Astrocyte (in vitro differentiated cells and primary cell): ENCODE measurements around the gene TRIL. TPM values are rescaled to one million over a fixed set of nuclear protein-coding genes. Genes with fewer than 3 reads are reported as not detected.

Experiments used
- DNase-seq: peaks from one replicate; pipeline ENCODE4 v3.0.0-alpha.2; 2010; ENCODE audit warnings: low read depth
- FAIRE-seq: peaks from 2 replicates; lab custom pipeline; 2011; peaks lifted over from hg19 to GRCh38; lab: Jason Lieb, UNC
- H2AFZ ChIP-seq: 2 replicates; pipeline ENCODE4 v1.6.0; 2012; ENCODE audit warnings: low read depth, low read length, inconsistent platforms
- H3K27ac ChIP-seq: 2 replicates; pipeline ENCODE4 v1.5.1; 2011; ENCODE audit warnings: low read depth, low read length, inconsistent platforms
- H3K27me3 ChIP-seq: 2 replicates; pipeline ENCODE4 v1.6.0; 2011; ENCODE audit warnings: low read length, inconsistent platforms; ENCODE audit not compliant: insufficient read depth
- H3K36me3 ChIP-seq: 2 replicates; pipeline ENCODE4 v1.5.1; 2011; ENCODE audit warnings: low read length, inconsistent platforms; ENCODE audit not compliant: insufficient read depth
- H3K4me1 ChIP-seq: 2 replicates; pipeline ENCODE4 v1.5.1; 2011; ENCODE audit warnings: low read length, inconsistent platforms; ENCODE audit not compliant: insufficient read depth
- H3K4me2 ChIP-seq: 2 replicates; pipeline ENCODE4 v1.6.0; 2012; ENCODE audit warnings: low read length, inconsistent platforms
- H3K4me3 ChIP-seq: 2 replicates; pipeline ENCODE4 v1.5.1; 2011; ENCODE audit warnings: low read depth, mild to moderate bottlenecking, low read length, inconsistent platforms; ENCODE audit not compliant: insufficient read depth
- H3K79me2 ChIP-seq: 2 replicates; pipeline ENCODE4 v1.6.0; 2012; ENCODE audit warnings: mild to moderate bottlenecking, low read length, inconsistent platforms; ENCODE audit not compliant: insufficient read depth
- H3K9ac ChIP-seq: 2 replicates; pipeline ENCODE4 v1.6.0; 2012; ENCODE audit warnings: mild to moderate bottlenecking, low read length, inconsistent platforms
- H3K9me3 ChIP-seq: 2 replicates; pipeline ENCODE4 v1.5.1; 2012; ENCODE audit warnings: low read depth, mild to moderate bottlenecking, low read length, inconsistent platforms; ENCODE audit not compliant: insufficient read depth
- H4K20me1 ChIP-seq: 2 replicates; pipeline ENCODE4 v1.6.0; 2012; ENCODE audit warnings: low read length, inconsistent platforms; ENCODE audit not compliant: insufficient read depth
- H3K27ac Mint-ChIP-seq: one replicate; pipeline ENCODE4 v1.8.0; 2021; ENCODE audit warnings: mild to moderate bottlenecking, mixed read lengths; ENCODE audit not compliant: unreplicated experiment
- H3K27me3 Mint-ChIP-seq: one replicate; pipeline ENCODE4 v1.8.0; 2021; ENCODE audit warnings: low read depth, mixed read lengths; ENCODE audit not compliant: unreplicated experiment
- H3K36me3 Mint-ChIP-seq: one replicate; pipeline ENCODE4 v1.8.0; 2021; ENCODE audit warnings: low read depth, mixed read lengths; ENCODE audit not compliant: unreplicated experiment
- H3K4me1 Mint-ChIP-seq: one replicate; pipeline ENCODE4 v1.8.0; 2021; ENCODE audit warnings: low read depth, mixed read lengths; ENCODE audit not compliant: unreplicated experiment
- H3K4me3 Mint-ChIP-seq: one replicate; pipeline ENCODE4 v1.8.0; 2021; ENCODE audit warnings: mild to moderate bottlenecking, moderate library complexity, mixed read lengths; ENCODE audit not compliant: unreplicated experiment
- H3K9me3 Mint-ChIP-seq: one replicate; pipeline ENCODE4 v1.8.0; 2021; ENCODE audit warnings: mild to moderate bottlenecking, mixed read lengths; ENCODE audit not compliant: unreplicated experiment
- CTCF ChIP-seq: IDR thresholded peaks from 2 replicates; pipeline ENCODE4 v1.5.1; 2011; ENCODE audit warnings: low read depth, mild to moderate bottlenecking, inconsistent platforms, low read length, moderate library complexity; ENCODE audit not compliant: insufficient read depth
- EZH2 ChIP-seq: IDR thresholded peaks from 2 replicates; pipeline ENCODE4 v1.6.1; 2012; ENCODE audit warnings: mild to moderate bottlenecking, low read length, inconsistent platforms; ENCODE audit not compliant: insufficient read depth
- total RNA-seq: library from RNA; stranded (reverse); gene quantifications from 2 replicates; pipeline ENCODE4 v1.2.1, GENCODE V29; 2021

The TRIL gene
- total RNA-seq, 1 donor from 2014 or later: 0.45 TPM

- Mint-ChIP-seq H3K27me3 (no peaks in the 10 kb centered on the region), H3K9me3 (peaks cover 10% of the 10 kb centered on the region), H3K27ac (peak overlapping the region; percentile 92), H3K4me1 (peaks cover 21% of the 10 kb centered on the region), H3K4me3 (peak overlapping the region; percentile 34), H3K36me3 (peaks cover 3% of the 10 kb centered on the region)
- Histone ChIP-seq H4K20me1 (no peaks in the 10 kb centered on the region), H3K27ac (peak overlapping the region; percentile 4), H3K27me3 (no peaks in the 10 kb centered on the region), H3K79me2 (no peaks in the 10 kb centered on the region), H2AFZ (no peak overlapping the region), H3K36me3 (no peaks in the 10 kb centered on the region), H3K4me1 (peaks cover 9% of the 10 kb centered on the region), H3K9ac (no peak overlapping the region), H3K4me2 (no peak overlapping the region), H3K9me3 (no peaks in the 10 kb centered on the region), H3K4me3 (no peak overlapping the region)
- FAIRE-seq (no peak), DNase-seq (no peak)
- TF ChIP-seq CTCF: no peak
- TF ChIP-seq EZH2: no peak
Observed at GRCh38 chr7:28984217-28984616, 26.1 kb upstream of the TRIL start.

- Histone ChIP-seq H3K79me2 (no peaks in the 10 kb centered on the region), H2AFZ (no peak overlapping the region), H3K27me3 (no peaks in the 10 kb centered on the region), H3K9ac (no peak overlapping the region), H3K4me1 (peaks cover 5% of the 10 kb centered on the region), H4K20me1 (no peaks in the 10 kb centered on the region), H3K4me3 (no peak overlapping the region), H3K9me3 (no peaks in the 10 kb centered on the region), H3K36me3 (no peaks in the 10 kb centered on the region), H3K4me2 (no peak overlapping the region), H3K27ac (no peak overlapping the region)
- no peaks in the 10 kb centered on the region for H3K27me3 Mint-ChIP-seq
- peaks cover 7% of the 10 kb centered on the region for H3K9me3 Mint-ChIP-seq
- no peak overlapping the region for H3K4me3 Mint-ChIP-seq
- H3K4me1 Mint-ChIP-seq: peaks cover 17% of the 10 kb centered on the region
- TF ChIP-seq EZH2: no peak
- TF ChIP-seq CTCF: no peak
- H3K36me3 Mint-ChIP-seq: peaks cover 3% of the 10 kb centered on the region
- DNase-seq: no peak
- no peak for FAIRE-seq
- H3K27ac Mint-ChIP-seq: peak overlapping the region; percentile 92
Observed at GRCh38 chr7:28983396-28984190, 25.5 kb upstream of the TRIL start.

- Histone ChIP-seq H3K9me3 (no peaks in the 10 kb centered on the region), H3K27ac (no peak overlapping the region), H4K20me1 (no peaks in the 10 kb centered on the region), H3K4me3 (no peak overlapping the region), H3K4me1 (peaks cover 5% of the 10 kb centered on the region), H2AFZ (no peak overlapping the region), H3K27me3 (no peaks in the 10 kb centered on the region), H3K9ac (no peak overlapping the region), H3K36me3 (no peaks in the 10 kb centered on the region), H3K4me2 (no peak overlapping the region), H3K79me2 (no peaks in the 10 kb centered on the region)
- Mint-ChIP-seq H3K36me3 (no peaks in the 10 kb centered on the region), H3K27me3 (no peaks in the 10 kb centered on the region), H3K9me3 (peaks cover 8% of the 10 kb centered on the region), H3K4me3 (no peak overlapping the region), H3K27ac (no peak overlapping the region), H3K4me1 (peaks cover 10% of the 10 kb centered on the region)
- no peak for DNase-seq
- no peak for FAIRE-seq
- TF ChIP-seq EZH2 (no peak), CTCF (no peak)
Observed at GRCh38 chr7:28981161-28981465, 23.0 kb upstream of the TRIL start.
